ENCODE results near the gene WDR20. TPM values are rescaled to one million over a fixed set of nuclear protein-coding genes. Genes with fewer than 3 reads are reported as not detected.
A peak's percentile ranks its signal among the peaks of the same experiment; 100 is the strongest.
"Not testable (repeated sequence)": the region's sequence is repeated elsewhere in the genome, so short reads cannot be mapped to it uniquely, and the experiment has no call there.

The WDR20 gene
- total RNA-seq, 1 experiment from 2014 or later: 12.2 TPM

GRCh38 chr14:102171173-102172020 is 31.7 kb downstream of the WDR20 start:
- DNase-seq (ENCODE audit: low read depth): no peak

- DNase-seq (ENCODE audit: low read depth): not testable (repeated sequence)
These were observed 32.2 kb downstream of the WDR20 start for GRCh38 chr14:102172021-102172272.

GRCh38 chr14:102172721-102173120 is 33.0 kb downstream of the WDR20 start:
- DNase-seq (ENCODE audit: low read depth): not testable (repeated sequence)

DNA sequence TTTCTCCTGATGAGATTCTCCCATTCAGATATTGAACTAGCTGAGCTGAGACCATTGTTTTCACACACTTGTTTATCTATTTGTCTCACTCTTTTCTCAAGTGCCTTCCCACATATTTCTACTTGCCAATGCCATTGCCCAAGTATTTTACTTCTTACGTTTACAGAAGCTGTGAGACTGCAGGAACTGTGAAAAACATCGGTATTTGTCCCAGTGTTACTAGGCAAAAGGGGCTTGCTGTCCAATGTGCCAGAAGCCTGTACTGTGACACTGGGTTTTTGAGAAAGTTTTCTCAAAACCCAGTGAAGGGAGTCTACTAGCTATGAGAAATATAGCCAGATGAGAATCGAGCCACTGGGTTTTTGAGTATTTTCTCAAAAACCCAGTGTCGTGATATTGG is 37.5 kb downstream of the WDR20 start:
- no peak for DNase-seq (ENCODE audit: low read depth)

GRCh38 chr14:102178806-102179205 is 39.1 kb downstream of the WDR20 start:
- DNase-seq (ENCODE audit: low read depth): no peak

DNA sequence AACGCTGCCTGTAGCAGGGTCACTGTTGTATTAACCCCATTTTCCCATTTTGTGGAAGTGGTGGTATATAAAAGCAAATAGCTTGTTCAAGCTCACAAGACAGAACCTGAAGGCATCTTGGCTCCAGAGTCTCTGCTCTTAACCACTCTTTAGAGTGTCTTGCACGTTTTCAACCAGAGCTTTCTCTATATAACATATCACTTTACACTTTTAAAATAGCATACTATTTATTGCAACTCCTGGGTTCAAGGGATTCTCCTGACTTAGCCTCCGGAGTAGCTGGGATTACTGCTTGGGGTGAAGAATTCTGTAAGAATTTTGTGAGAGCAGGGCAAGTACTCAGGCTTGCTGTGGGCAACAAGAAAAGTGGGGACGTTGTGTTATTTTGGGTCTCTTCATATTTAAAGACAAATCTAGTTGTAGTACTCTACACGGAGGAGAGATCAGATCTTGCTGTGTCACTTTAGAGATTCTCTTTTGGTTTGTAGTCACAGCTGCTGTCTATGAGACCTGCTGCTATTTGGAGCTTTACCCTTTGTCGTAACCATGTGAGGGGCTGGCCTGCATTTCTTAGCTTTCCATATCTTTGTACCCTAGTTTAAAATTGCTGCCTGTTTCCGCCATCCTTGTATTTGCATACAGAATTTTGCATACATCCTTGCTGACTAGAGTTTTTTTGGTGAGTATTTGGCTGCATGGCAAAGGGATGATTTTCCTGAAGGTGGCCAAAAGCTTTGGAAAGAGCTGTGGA is 40.7 kb downstream of the WDR20 start:
- DNase-seq (ENCODE audit: low read depth): no peak

GRCh38 chr14:102181187-102181586 is 41.5 kb downstream of the WDR20 start:
- no peak for DNase-seq (ENCODE audit: low read depth)

DNA sequence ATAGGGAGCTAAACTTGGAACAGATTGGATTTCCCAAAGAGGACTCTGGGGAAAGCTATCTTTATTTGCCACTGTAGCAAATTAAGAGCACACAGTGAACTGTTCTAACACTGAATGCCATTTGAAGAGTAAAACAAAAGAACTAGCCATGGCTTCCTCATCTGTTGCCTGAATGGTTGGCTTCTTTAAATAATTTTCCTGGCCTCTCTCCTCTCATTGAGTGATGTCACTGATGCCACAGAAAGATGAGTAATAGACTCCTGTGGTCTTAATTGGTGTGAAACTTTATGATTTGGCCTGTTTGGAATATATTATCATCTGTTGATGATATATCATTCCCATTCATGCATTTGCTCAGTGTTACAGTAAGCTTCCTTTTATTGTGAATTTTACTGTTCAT is 42.5 kb downstream of the WDR20 start:
- peak; percentile 73 for DNase-seq (ENCODE audit: low read depth)

DNA sequence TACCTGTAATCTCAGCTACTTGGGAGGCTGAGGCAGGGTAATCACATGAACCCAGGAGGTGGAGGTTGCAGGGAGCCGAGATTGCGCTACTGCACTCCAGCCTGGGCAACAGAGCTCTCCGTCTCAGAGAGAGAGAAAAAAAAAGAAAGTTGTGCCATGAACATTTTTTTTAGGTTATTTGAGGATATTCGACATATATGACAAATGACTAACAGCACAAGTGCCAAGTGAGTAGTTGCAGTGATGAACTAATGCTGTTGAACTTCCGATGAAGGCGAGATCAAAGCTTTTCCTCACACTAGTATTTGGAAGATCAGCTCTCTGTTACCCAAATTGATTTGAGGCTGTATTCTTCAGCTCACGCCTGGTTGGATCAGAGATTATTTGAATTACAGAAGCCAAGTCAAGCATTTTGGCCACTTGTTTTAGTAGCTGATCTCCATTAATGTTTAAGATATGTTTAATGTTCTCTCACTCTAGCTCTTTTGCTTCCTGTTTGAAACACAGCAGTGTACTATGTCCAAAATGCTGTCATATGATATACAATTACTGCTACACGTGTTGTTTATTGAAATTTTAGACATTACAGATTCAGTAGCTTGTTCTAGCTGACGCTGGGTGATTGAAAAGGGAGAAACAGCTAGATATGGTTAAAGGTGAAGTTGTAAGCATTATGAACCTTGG is 43.4 kb downstream of the WDR20 start:
- DNase-seq (ENCODE audit: low read depth): peak; percentile 18

- DNase-seq (ENCODE audit: low read depth): no peak
These were observed 44.2 kb downstream of the WDR20 start for GRCh38 chr14:102183886-102184285.

DNA sequence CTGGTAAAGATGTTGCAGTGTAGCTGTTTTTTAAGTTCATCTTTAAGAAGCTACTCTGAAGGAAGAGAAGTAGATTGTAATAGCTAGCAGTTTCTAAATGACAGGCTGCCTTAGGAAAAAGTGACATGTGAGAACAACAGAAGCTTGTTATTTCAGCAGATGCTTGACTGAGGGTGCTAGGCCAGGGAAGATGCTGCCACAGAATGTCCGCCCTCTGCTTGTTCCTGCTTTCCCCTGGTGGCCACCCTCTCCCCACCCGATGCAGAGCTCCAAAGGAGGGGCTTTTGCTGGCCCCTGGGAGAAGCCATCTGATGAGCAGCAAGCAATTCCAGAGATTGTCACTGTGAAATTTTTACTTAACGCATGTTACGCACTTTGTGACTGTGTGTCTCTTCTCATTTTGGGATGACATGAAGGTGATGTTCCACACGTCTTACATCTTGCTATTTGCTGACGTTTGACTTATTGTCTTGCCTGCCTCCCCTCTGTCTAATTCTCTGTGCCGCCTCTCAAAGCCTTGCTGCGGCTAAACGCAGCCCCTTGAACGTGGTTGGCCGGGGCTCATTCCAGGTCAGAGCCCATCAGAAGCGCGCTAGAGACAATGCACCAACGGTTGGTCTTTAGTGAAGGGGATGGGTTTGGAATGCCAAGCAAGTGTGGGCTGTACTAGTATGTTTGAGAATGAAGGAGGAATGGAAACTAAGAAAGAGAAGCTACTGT is 44.8 kb downstream of the WDR20 start:
- DNase-seq (ENCODE audit: low read depth): no peak

DNA sequence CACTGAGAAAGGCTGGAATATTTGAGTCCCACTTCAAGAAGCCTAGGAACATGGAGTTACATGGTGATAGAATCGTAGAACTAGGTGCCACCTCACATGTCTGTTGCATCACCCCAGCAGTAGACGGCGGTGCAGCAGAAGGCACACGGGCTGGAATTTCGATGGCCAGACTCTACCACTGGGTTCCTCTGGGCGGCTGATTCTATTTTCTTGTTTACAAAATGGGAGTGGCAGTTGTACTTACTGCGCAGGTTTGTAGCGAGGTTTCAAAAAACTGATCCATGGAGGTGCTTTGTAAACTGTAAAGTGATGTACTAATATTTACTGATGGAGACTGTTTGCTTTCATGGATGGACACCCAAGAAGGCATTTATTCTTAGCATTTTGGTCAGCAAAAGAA is 45.7 kb downstream of the WDR20 start:
- DNase-seq (ENCODE audit: low read depth): no peak

DNA sequence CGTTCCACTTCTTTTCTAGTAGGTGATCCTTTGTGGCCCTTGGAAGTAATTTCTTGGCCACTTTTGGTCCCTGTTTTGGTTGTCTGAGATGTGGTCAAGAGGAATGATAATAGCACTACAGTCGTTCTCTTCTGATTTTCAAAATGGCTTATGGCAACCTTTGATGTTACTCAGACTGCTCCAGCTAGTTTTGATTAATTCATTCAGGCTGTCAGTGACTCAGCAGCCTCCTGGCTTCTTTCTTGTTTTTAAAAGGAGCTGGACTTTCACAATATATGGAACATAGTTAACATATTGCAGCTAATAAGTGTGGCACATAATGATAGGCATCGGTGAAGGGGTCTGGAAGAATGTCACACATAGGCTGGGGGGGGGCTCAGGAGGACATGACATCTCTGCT is 47.3 kb downstream of the WDR20 start:
- DNase-seq (ENCODE audit: low read depth): peak; percentile 77

DNA sequence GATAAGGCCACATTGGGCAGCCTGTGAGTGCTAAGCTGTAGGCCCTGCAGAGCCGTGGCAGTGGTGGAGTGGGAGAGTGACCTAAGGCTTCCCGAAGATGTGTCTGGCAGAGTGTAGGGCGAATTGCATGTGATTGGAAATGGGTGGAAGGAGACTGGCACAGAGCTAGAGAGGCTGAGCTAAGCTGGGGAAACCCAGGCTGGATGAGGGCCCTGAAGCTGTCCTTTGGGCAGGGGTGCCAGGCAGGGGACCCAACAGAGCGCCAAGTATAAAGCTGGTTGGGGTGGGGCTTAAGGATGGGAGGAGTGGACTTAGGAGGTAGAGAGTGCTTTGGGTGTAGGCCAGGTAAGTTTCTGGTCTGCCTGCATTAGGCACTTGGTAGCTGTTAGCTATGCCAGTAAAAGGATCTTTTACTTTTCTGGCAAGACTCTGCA is 47.9 kb downstream of the WDR20 start:
- DNase-seq (ENCODE audit: low read depth): peak; percentile 25

GRCh38 chr14:102188187-102188586 is 48.5 kb downstream of the WDR20 start:
- DNase-seq (ENCODE audit: low read depth): no peak

- no peak for DNase-seq (ENCODE audit: low read depth)
These were observed 50.2 kb downstream of the WDR20 start for GRCh38 chr14:102189874-102190273.

DNA sequence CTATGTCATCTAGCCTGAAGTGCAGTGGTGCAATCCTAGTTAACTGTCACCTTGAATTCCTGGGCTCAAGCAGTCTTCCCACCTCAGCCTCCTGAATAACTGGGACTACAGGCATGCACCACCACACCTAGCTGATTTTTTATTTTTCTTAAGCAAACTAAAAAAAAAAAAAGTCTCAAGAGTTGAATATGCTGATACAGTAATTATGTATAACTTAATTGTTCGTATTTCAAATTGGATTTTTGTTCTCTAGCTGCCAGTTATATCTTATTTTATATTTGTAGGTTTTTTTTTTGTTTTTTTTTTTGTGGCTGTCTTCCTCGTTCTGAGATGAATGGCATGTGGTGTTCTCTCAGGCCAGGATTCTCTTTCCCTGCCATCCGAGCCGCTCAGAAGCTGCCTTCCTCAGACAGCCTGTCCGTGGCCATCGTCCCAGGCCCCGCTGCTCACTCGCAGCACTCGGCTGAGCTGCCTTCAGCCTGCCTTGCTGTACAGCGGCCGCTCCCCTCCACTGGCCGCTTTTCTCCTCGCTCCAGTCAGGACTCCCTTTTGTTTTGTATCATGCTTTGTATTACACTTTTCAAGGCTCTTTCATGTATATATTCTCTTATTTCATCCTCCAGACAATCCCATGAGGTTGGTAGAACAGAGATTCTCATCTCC is 53.3 kb downstream of the WDR20 start:
- DNase-seq (ENCODE audit: low read depth): no peak

DNA sequence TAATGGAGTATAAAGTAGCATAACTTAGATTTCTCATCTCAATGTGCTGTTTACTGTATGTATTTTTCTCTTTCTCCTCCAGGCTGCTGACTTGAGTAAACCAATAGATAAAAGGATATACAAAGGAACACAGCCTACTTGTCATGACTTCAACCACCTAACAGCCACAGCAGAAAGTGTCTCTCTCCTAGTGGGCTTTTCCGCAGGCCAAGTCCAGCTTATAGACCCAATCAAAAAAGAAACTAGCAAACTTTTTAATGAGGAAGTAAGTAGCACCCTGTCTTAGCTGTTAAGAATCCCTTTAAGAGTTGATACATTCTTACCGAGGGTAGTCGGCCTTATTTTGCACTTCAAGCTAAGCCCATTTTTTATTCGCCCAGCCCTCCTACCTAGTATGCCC is 55.2 kb downstream of the WDR20 start:
- no peak for DNase-seq (ENCODE audit: low read depth)

DNA sequence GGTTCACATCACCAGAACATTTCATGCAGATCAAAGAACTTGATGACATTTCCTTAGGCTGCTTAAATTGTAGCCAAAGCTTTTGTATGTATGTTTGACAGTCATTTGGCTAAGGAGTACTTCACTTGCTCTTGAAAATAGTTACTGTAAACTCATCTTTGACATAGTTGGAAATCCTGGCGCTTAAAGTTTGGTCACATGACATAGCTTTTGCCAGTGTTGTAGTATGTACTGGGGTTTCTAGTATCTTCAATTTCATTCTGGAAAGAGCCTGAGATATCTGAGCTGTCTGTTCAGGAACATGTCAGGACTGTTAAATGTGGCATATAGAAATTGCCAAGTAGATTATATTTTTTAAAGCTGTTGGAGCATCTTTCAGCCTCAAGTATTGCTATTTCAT is 55.7 kb downstream of the WDR20 start:
- no peak for DNase-seq (ENCODE audit: low read depth)

DNA sequence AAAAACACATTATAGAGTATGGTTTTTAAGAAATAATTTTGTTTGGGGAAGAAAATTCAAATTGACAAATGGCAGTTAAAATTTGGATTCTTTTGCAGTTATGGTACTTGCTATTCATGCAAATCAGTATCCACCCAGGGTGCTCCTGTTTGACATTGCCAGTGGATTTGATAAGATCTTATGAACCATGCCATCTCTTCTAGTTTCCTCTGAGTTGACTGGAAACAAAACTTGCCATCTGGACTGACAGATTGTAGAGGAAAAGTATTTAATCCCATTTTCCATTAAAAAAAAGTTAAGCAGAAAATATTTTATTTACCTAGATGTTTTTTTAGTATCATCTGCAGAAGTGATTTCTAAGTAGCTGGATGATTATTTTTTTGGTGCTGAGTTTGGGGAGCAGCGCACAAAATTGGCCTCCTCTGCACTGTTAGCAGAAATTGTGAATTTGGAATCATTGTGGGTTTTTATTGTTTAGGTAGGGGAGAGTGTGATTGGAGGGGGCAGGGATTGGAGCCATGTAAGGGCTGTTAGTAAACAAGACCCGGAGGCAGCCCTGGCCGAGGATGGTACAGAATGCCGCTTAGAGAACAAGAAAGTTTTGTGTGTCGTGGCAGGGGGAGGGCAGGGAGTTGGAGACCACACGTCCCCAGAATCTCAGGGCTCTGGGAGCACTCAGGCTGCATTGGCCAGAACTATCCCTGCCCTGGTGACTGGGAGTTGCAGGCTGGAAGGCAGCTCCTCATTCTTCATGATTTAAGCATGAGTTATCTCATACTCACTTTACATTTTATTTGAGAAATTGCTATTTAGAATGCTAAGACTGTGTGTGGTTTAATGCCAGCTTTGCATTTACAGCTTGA is 56.6 kb downstream of the WDR20 start:
- no peak for DNase-seq (ENCODE audit: low read depth)

- DNase-seq (ENCODE audit: low read depth): no peak
These were observed 57.2 kb downstream of the WDR20 start for GRCh38 chr14:102196902-102197230.

All from Daoy (cell line).